Stimulated activated CD8-positive, alpha-beta memory T cell treated with anti-CD3 and anti-CD28 coated beads, Interleukin-2, amount 100 ng/mL, for 48 hours (primary cell): ENCODE data around the gene RIPK1.

Experiments
- DNase-seq, 2 donors: peaks; one replicate each; pipeline ENCODE4 v3.0.0-alpha.2; 2020; ENCODE audit warnings: low read depth in 2 of 2

RIPK1 gene

GRCh38 chr6:3085074-3085473 lies 16.8 kb downstream of the RIPK1 start:
- DNase-seq: no peak

DNA sequence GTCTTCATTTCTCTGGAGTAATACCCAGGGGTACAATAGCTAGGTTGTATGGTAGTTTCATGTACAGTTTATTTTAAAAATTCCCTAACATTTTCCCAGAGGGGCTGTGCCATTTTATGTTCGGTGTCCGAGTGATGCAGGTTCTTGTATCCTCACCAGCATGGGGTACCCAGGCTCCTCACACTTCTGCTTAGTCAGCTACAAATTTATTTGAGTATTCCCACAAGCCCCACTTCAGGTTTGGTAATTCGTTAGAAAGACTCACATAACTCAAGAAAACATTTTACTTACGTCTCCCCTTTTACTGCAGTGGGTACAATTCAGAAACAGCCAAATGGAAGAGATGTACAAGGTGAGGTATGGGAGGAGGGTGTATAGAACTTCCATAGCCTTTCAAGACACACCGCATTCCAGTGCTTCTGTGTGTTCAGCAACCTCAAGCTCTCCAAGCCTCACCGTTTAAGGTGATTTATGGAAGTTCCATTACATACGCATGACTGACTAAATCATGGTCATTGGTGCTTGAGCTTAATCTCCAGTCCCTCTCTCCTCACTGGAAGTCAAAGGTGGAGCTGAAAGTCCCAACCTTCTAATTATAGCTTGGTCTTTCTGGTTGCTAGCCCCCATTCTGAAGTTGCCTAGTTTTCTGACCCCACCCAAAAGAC lies 18.1 kb downstream of the RIPK1 start:
- DNase-seq: no peak

DNA sequence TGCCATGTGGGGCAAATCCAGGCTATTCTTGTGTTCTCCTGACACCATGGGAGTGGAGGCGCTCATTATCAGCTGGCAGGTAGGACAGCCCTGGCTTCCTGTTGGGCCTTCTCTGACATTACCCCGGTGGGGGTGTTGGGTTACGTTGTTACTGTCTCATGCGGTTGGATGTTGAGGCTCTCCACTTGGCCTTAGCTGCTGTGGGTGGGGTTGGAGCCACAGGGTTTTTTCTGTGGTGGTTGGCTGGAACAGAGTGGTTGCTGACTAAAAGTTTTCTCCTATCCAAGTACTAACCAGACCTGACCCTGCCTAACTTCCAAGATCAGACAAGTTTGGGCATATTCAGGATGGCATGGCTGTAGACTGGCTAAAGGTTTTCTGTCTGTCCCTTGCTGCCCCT lies 20.2 kb downstream of the RIPK1 start:
- DNase-seq: no peak

DNA sequence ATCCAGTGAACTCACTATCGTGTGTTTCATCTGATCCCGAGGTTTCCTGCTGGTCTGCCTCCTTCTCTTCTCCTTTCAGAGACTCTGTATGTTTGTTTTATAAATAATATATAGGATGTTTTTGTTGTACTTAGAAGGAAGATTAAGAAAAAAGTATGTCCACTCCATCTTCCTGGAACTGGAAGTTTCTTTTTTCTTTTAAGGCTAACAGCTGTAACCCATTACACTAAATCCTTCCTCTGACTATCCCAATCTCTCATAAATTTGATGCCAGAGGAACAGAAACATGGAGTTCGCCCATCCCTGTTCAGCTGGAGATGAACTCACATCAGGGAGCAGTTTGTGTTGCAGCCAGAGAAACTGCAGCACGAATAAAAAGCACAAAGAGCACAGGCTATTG lies 20.7 kb downstream of the RIPK1 start:
- no peak for DNase-seq

DNA sequence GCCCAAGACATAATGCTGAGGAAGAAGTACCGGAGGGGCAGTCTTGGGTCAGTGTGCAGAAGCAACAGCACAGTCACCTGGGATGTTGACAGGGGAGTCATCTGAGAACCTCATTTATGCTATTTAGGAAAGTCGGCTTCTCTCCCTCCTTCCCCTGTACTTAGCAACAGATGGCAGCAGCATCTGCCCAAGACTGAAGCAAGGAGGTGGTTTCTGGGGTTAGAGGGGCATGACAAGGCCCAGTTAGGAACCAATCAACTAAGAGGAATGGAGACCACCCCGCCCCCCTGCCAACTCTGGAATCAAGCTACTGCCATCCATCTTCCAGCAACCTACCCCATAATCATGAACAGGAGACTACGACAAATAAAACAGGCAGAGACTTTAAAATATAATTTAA lies 21.7 kb downstream of the RIPK1 start:
- DNase-seq: no peak

- DNase-seq: no peak
These were observed 26.5 kb downstream of the RIPK1 start for GRCh38 chr6:3094815-3095214.

GRCh38 chr6:3102875-3103274 lies 34.6 kb downstream of the RIPK1 start:
- DNase-seq: no peak

- no peak for DNase-seq
These were observed 40.6 kb downstream of the RIPK1 start for GRCh38 chr6:3108746-3109414.

GRCh38 chr6:3109761-3110160 lies 41.5 kb downstream of the RIPK1 start:
- DNase-seq: no peak

- no peak for DNase-seq
These were observed 46.1 kb downstream of the RIPK1 start for GRCh38 chr6:3114377-3114776.

DNA sequence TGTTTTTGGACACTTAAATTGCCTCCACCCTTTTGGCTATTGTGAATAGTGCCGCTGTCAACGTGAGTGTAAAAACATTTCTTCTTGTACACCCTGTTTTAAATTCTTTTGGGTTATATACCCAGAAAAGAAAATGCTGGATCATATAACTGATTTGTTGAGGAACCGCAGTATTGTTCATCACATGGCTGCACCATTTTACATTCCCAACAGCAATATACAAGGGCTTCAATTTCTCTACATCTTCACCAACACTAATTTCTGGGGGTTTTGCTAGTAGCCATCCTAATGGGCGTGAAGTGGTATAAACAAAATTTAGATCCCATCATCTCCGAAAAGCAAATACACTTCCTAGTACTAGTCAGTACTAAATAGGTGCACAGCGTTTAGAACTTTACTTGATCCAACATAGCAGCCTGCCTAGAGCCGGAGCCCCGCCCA lies 49.6 kb downstream of the RIPK1 start:
- DNase-seq: no peak

DNA sequence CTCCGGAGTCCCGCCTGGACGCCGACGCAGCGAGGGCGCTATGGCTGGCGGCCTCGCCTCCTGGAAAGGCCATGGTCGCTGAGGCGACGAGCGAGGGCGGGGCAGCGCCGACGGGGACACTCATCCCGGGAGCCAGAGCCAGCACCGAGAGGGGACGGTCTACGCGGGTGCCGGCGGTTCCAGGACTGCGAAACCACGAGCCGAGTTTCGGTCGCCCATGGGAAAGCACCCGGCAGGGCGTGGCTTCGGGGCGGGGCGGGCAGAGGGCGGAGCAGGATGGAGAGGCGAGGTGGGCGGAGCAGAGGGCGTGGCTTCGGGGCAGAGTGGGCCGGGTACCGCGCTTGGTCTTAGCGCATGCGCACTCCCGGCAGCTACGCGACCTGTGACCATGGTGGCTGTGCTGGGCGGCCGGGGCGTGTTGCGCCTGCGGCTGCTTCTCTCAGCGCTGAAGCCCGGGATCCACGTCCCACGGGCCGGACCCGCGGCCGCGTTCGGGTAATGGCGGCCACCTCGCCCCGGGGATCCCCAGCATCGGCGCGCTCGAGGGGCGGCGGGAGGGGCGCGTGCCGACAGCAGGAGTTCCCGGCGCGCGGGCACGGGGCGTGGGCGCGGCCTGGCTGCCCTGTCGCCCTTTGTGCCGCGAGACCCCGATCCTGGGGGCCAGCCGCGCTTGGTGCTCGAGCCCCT lies 50.2 kb downstream of the RIPK1 start, which contains the start of gene BPHL:
BPHL (plus strand) TSS at position 359 of the 687 bp plus-strand sequence; CDS start at position 389, 30 bp downstream.
- peak; percentile 100 for DNase-seq

DNA sequence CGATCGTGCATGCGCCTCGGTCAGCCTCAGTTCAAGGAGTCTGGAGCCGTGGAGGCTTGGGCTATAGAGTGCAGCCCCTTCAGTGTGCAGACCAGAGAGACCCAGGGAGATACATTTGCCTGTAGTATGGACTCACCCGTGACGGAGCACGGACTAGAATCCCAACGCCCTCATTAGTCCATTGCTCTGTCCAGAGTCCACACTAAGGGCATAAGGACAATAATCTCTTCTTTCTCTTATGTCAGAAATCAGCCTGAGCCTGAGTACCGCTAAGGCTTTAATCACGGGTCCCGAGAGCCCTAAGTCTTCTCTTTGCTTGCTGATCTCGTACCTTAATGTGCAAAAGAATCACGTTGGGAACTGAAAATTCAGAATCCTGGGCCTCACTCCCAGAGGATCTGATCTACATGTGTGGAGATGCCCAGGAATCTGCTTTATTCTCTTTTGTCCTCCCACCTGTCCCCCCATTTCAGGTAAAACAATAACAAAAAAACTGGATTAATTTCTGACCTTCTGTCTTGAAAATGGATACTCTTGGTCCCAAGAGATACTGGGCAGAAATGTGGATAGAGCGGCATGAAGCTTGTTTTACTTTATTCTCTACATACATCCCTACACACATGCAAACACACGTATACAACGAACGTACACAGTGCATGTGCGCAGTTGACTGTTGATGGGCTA lies 50.9 kb downstream of the RIPK1 start:
- DNase-seq: no peak

DNA sequence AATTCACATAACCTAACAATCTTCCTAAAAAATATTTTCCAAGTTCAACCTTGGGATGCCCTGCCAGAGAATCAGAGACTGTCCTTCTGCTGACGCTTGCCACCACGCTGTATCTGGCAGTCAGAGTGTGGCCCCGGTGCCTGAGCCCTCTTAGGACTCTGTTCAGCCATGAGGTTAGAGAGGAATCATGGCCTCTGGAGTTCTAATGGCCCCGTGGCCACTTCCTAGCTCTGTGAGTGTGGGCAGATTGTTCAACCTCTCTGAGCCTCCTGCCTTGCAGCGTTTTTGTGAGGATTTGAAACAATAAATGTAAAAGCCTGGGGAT lies 52.4 kb downstream of the RIPK1 start:
- no peak for DNase-seq

DNA sequence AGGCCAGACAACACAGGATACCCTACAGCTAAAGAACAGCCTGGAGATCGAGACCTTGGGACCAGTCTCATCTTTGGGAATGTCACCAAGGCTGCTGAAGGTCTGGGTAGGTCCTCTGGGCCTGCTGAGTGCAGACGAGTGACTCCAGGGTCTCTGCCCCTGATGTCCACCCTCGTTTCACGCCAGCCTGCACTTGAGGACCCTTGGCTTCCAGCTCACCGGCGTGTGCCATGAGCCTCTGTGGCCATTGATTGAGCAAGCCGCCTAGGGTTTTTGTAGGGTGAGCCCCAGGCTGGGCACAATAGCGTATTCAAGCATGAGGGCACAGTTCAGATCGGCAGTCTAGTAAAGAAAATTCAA lies 54.5 kb downstream of the RIPK1 start:
- no peak for DNase-seq

- DNase-seq: no peak
These were observed 56.4 kb downstream of the RIPK1 start for GRCh38 chr6:3124667-3125066.

- no peak for DNase-seq
These were observed 57.5 kb downstream of the RIPK1 start for GRCh38 chr6:3125815-3126214.

GRCh38 chr6:3128356-3129108 lies 60.2 kb downstream of the RIPK1 start:
- DNase-seq: no peak

DNA sequence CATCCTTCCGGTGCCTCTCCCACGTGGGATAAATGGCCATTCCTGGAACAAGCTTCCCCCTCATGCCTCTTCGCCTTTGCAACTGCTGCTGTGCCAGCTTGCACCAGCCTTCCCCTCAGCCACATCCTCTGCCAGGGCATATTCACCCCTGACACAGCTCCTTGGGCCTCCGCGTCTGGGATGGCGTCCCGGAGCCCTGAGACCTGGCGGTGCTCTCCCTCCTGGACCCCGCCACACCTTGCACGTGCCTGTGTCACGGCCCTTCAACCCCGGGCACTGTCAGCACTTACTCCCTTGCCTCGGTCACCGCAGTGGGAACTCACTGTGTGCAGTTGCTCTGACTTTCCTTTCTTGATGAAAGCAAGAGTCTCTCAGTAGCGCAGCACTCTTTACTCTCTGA lies 63.4 kb downstream of the RIPK1 start:
- no peak for DNase-seq

DNA sequence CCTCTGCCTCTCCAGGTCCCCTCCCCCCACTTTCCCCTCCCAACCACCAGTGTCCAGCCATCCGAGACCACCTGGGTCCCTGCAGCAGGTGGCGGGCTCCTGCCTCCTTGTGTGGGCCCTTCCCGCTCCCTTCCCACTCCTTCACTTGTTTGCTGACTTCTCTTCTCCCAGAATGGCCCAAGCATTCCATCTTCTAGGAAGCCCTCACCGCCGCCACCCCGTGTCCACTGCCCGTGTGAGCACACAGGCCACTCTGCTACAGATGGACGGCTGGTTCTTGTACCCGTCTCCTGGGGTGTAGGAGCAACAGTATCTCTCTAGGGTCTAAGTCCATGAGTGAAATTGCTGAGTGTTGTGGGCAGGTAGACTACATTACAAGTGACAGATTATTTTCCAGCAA lies 65.2 kb downstream of the RIPK1 start:
- no peak for DNase-seq

DNA sequence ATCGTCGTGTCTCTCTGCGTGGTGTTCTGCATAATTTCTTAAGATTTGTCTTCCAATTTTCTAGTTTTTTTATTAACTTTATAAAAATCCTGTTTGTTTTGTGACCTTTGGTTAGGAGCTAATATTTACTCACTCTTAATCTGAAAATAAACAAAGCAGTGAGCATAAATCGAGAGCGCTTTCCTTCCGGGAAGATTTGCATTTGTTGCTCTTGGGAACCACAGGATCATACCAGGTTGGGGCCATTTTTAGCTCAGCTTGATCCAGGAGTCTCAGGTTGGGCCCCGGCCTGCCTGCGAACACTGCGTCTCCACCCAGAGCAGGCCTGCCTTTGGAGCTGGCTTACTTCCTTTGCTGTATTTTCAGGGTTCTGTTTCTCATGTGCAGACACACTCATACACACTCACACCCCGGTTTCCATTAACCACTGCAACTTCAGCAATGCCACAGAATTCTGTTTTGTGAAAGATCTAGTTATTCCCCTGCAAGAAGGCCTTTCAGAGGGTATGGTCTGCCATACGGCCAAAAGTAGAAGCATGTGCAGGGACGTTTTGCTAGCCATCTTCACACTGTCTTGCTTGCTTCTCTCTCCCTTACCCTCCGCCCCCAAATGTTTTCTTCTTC lies 67.5 kb downstream of the RIPK1 start:
- no peak for DNase-seq
